Upper lobe of left lung (tissue), 4 donors: Measurements from ENCODE around the gene RABGAP1.

Experiments used
- EP300 ChIP-seq, 4 donors: sonication (generic); formaldehyde crosslinking; IDR thresholded peaks; one replicate each; pipeline ENCODE4 v1.5.1; 2017; ENCODE audit warnings: antibody characterized with exemption in 4 of 4, control low read depth in 2 of 4
- TF ChIP-seq, protein P1 (sequence below), 6 experiments: fragments of 450-650 bp in 4 of 6; fragments of 200-600 bp in 2 of 6; sonication (generic) in 2 of 6; IDR thresholded peaks; one replicate each; pipeline ENCODE4 v1.5.1; 2016 to 2019; ENCODE audit warnings: antibody characterized with exemption in 6 of 6

- TF ChIP-seq EP300 (IDR thresholded peaks at IDR 0.05), result no peak
- TF ChIP-seq, protein P1, sequence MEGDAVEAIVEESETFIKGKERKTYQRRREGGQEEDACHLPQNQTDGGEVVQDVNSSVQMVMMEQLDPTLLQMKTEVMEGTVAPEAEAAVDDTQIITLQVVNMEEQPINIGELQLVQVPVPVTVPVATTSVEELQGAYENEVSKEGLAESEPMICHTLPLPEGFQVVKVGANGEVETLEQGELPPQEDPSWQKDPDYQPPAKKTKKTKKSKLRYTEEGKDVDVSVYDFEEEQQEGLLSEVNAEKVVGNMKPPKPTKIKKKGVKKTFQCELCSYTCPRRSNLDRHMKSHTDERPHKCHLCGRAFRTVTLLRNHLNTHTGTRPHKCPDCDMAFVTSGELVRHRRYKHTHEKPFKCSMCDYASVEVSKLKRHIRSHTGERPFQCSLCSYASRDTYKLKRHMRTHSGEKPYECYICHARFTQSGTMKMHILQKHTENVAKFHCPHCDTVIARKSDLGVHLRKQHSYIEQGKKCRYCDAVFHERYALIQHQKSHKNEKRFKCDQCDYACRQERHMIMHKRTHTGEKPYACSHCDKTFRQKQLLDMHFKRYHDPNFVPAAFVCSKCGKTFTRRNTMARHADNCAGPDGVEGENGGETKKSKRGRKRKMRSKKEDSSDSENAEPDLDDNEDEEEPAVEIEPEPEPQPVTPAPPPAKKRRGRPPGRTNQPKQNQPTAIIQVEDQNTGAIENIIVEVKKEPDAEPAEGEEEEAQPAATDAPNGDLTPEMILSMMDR (IDR thresholded peaks at IDR 0.05), result no peak
These were observed 131.7 kb downstream of the RABGAP1 start for GRCh38 chr9:123072407-123072995.
